Measurements from ENCODE around the gene ASPM.

The ASPM gene

GRCh38 chr1:197146101-197147095 is at the start of gene ASPM:
Gene ASPM (minus strand): TSS chr1:197146669. CDS start chr1:197146437, 232 bp downstream.
- peak; percentile 57 for DNase-seq (ENCODE audit: low read depth, low spot score)
- ChIA-PET POLR2A (no interaction called here), CTCF (no interaction called here)
- no peak for TF ChIP-seq CTCF (IDR thresholded peaks at IDR 0.05; ENCODE audit: insufficient read depth, low read length, missing control alignments)
- H3K4me3 ChIP-seq (ENCODE audit: low read depth, low read length) = peak within 1 kb of the TSS; percentile 81

- no peak for TF ChIP-seq CTCF (IDR thresholded peaks at IDR 0.05; ENCODE audit: insufficient read depth, low read length, missing control alignments)
- no peak overlapping the region for H3K4me3 ChIP-seq (ENCODE audit: low read depth, low read length)
- no peak for DNase-seq (ENCODE audit: low read depth, low spot score)
- ChIA-PET POLR2A (no interaction called here), CTCF (interaction anchor here (1.4 kb wide), 1 partner anchor 15 kb away, joined by 15 read pairs; no protein-coding TSS in a partner anchor)
Measured at GRCh38 chr1:197195100-197195499, 48.6 kb upstream of the ASPM start.

- ChIA-PET POLR2A (no interaction called here), CTCF (interaction anchor here (0.8 to 6.2 kb wide), 4 partner anchors 13 to 442 kb away, joined by 3 to 61 read pairs (median 4); no protein-coding TSS in a partner anchor)
- H3K4me3 ChIP-seq (ENCODE audit: low read depth, low read length) = no peak overlapping the region
- no peak for TF ChIP-seq CTCF (IDR thresholded peaks at IDR 0.05; ENCODE audit: insufficient read depth, low read length, missing control alignments)
- no peak for DNase-seq (ENCODE audit: low read depth, low spot score)
Measured at GRCh38 chr1:197184190-197184589, 37.7 kb upstream of the ASPM start.

GRCh38 chr1:197183195-197183748 is 36.8 kb upstream of the ASPM start:
- TF ChIP-seq CTCF (IDR thresholded peaks at IDR 0.05; ENCODE audit: insufficient read depth, low read length, missing control alignments) = no peak
- H3K4me3 ChIP-seq (ENCODE audit: low read depth, low read length) = no peak overlapping the region
- ChIA-PET POLR2A (no interaction called here), CTCF (interaction anchor here (0.8 to 6.2 kb wide), 5 partner anchors 30 to 441 kb away, joined by 3 to 61 read pairs (median 3); no protein-coding TSS in a partner anchor)
- DNase-seq (ENCODE audit: low read depth, low spot score) = no peak

GRCh38 chr1:197182716-197183115 is 36.2 kb upstream of the ASPM start:
- TF ChIP-seq CTCF (IDR thresholded peaks at IDR 0.05; ENCODE audit: insufficient read depth, low read length, missing control alignments) = no peak
- ChIA-PET POLR2A (no interaction called here), CTCF (interaction anchor here (1.1 to 6.2 kb wide), 4 partner anchors 29 to 179 kb away, joined by 3 to 61 read pairs (median 4); no protein-coding TSS in a partner anchor)
- DNase-seq (ENCODE audit: low read depth, low spot score) = no peak
- H3K4me3 ChIP-seq (ENCODE audit: low read depth, low read length) = no peak overlapping the region

- POLR2A ChIA-PET = no interaction called here
- TF ChIP-seq CTCF (IDR thresholded peaks at IDR 0.05; ENCODE audit: insufficient read depth, low read length, missing control alignments) = no peak
- H3K4me3 ChIP-seq (ENCODE audit: low read depth, low read length) = no peak overlapping the region
- CTCF ChIA-PET = interaction anchor here (0.6 to 6.2 kb wide), 8 partner anchors 8 to 180 kb away, joined by 3 to 61 read pairs (median 4); no protein-coding TSS in a partner anchor
- DNase-seq (ENCODE audit: low read depth, low spot score) = no peak
Measured at GRCh38 chr1:197181982-197182381, 35.5 kb upstream of the ASPM start.

Data from AG04449 (cell line).